ENCODE measurements around the gene PGAM2. TPM values are rescaled to one million over a fixed set of nuclear protein-coding genes. Genes with fewer than 3 reads are reported as not detected.

PGAM2 gene
- polyA plus RNA-seq, 3 donors: 0.13 TPM; not detected in 2

- Histone ChIP-seq H3K27me3 (ENCODE audit: control insufficient read depth in 2 of 2, insufficient read depth in 2 of 2, low read length in 2 of 2) (peaks cover 14 to 34% of the 10 kb centered on the region in 2 donors), H3K9me3 (replicated peaks in 1 of 2; ENCODE audit: control insufficient read depth in 1 of 2, insufficient read depth in 1 of 2, low read length in 2 of 2) (no peaks in the 10 kb centered on the region), H3K36me3 (replicated peaks in 1 of 2; ENCODE audit: control insufficient read depth in 1 of 2, insufficient read depth in 2 of 2, low read length in 2 of 2) (no peaks in the 10 kb centered on the region), H3K9ac (ENCODE audit: insufficient read depth, low read length, poor library complexity, severe bottlenecking) (no peak overlapping the region), H3K4me2 (replicated peaks; ENCODE audit: extremely low read depth, low read length, poor library complexity, severe bottlenecking) (no peak overlapping the region), H3K79me2 (ENCODE audit: insufficient read depth, low read length) (no peaks in the 10 kb centered on the region), H3K4me1 (ENCODE audit: control insufficient read depth in 1 of 2, insufficient read depth in 2 of 2, low read length in 2 of 2) (peaks cover 0 to 5% of the 10 kb centered on the region in 2 donors), H3K4me3 (replicated peaks in 1 of 3; ENCODE audit: low read depth in 2 of 3, low read length in 3 of 3) (no peak overlapping the region), H3K27ac (ENCODE audit: low read depth in 1 of 2, low read length in 2 of 2) (no peak overlapping the region), H4K20me1 (ENCODE audit: insufficient read depth, low read length) (no peaks in the 10 kb centered on the region), H2AFZ (ENCODE audit: insufficient read depth, low read depth, low read length, poor library complexity, severe bottlenecking) (no peak overlapping the region)
- H3K9me3 Mint-ChIP-seq: peaks cover 0 to 8% (median 0%) of the 10 kb centered on the region in 7 donors
- H3K4me1 Mint-ChIP-seq: peaks cover 3% of the 10 kb centered on the region
- peak overlapping the region in 1 of 7 donors; percentile 30 for H3K27ac Mint-ChIP-seq
- H3K27me3 Mint-ChIP-seq (ENCODE audit: low read depth in 3 of 3): peaks cover 37 to 47% (median 38%) of the 10 kb centered on the region in 3 donors
- DNase-seq: no peak
- TF ChIP-seq CTCF (IDR thresholded peaks at IDR 0.05): no peak
- H3K4me3 Mint-ChIP-seq: peak overlapping the region in 1 of 2 donors; percentile 70
- H3K36me3 Mint-ChIP-seq: no peaks in the 10 kb centered on the region
- intact Hi-C loops (cut with micrococcal nuclease): no loop called here
- WGBS (ENCODE audit: insufficient coverage): 66% methylated on average over 8 of the region's 8 CpGs
Observed at GRCh38 chr7:44103566-44103922, 38.2 kb upstream of the PGAM2 start.

GRCh38 chr7:44102846-44103565, 37.6 kb upstream of the PGAM2 start:
- Histone ChIP-seq H3K79me2 (ENCODE audit: insufficient read depth, low read length) (no peaks in the 10 kb centered on the region), H3K27me3 (ENCODE audit: control insufficient read depth in 2 of 2, insufficient read depth in 2 of 2, low read length in 2 of 2) (peaks cover 14 to 34% of the 10 kb centered on the region in 2 donors), H3K4me2 (replicated peaks; ENCODE audit: extremely low read depth, low read length, poor library complexity, severe bottlenecking) (no peak overlapping the region), H4K20me1 (ENCODE audit: insufficient read depth, low read length) (no peaks in the 10 kb centered on the region), H3K36me3 (replicated peaks in 1 of 2; ENCODE audit: control insufficient read depth in 1 of 2, insufficient read depth in 2 of 2, low read length in 2 of 2) (no peaks in the 10 kb centered on the region), H3K4me1 (ENCODE audit: control insufficient read depth in 1 of 2, insufficient read depth in 2 of 2, low read length in 2 of 2) (peaks cover 0 to 5% of the 10 kb centered on the region in 2 donors), H2AFZ (ENCODE audit: insufficient read depth, low read depth, low read length, poor library complexity, severe bottlenecking) (no peak overlapping the region), H3K9me3 (replicated peaks in 1 of 2; ENCODE audit: control insufficient read depth in 1 of 2, insufficient read depth in 1 of 2, low read length in 2 of 2) (no peaks in the 10 kb centered on the region), H3K9ac (ENCODE audit: insufficient read depth, low read length, poor library complexity, severe bottlenecking) (no peak overlapping the region), H3K27ac (ENCODE audit: low read depth in 1 of 2, low read length in 2 of 2) (no peak overlapping the region), H3K4me3 (replicated peaks in 1 of 3; ENCODE audit: low read depth in 2 of 3, low read length in 3 of 3) (no peak overlapping the region)
- Mint-ChIP-seq H3K27me3 (ENCODE audit: low read depth in 3 of 3) (peaks cover 38 to 47% (median 40%) of the 10 kb centered on the region in 3 donors), H3K4me1 (peaks cover 3% of the 10 kb centered on the region), H3K4me3 (peak overlapping the region in 1 of 2 donors; percentile 70), H3K9me3 (peaks cover 0 to 8% (median 0%) of the 10 kb centered on the region in 7 donors), H3K27ac (peak overlapping the region in 1 of 7 donors; percentile 30), H3K36me3 (no peaks in the 10 kb centered on the region)
- no peak for DNase-seq
- no peak for TF ChIP-seq CTCF (IDR thresholded peaks at IDR 0.05)
- intact Hi-C loops (cut with micrococcal nuclease): no loop called here
- WGBS (ENCODE audit: insufficient coverage): 70% methylated on average over 8 of the region's 8 CpGs
